HepG2 (cell line): Measurements from ENCODE around the gene FAM53B. TPM values are rescaled to one million over a fixed set of nuclear protein-coding genes. Genes with fewer than 3 reads are reported as not detected.
A peak's percentile ranks its signal among the peaks of the same experiment; 100 is the strongest.

Experiments
- ATAC-seq: fragments of 200-7000 bp; cut with Tn5 transposase; 3 replicates; pipeline ENCODE4 v1.9.1; 2020; ENCODE audit warnings: mild to moderate bottlenecking, moderate library complexity
- BruUV-seq: library from RNA; stranded (reverse); fragments of 400-500 nt; replicated peaks from 2 replicates; lab custom pipeline; 2021; lab: Mats Ljungman, UMichigan
- CTCF ChIA-PET: fragments of 300-600 bp; formaldehyde crosslinking; extraction: SDS; loops from one replicate; lab custom pipeline; 2021; ENCODE audit warnings: low total read pairs, inconsistent platforms, low intra/inter-chr PET ratio; lab: Yijun Ruan, JAX
- POLR2A ChIA-PET: fragments of 350-600 bp; sonication (Branson Sonifier 250); formaldehyde crosslinking; loops from one replicate; lab custom pipeline; 2020; ENCODE audit warnings: antibody characterized with exemption, inconsistent platforms; lab: Yijun Ruan, JAX
- DNase-seq: peaks from one replicate; pipeline ENCODE4 v3.0.0-alpha.2; 2015; ENCODE audit warnings: low spot score
- FAIRE-seq: peaks from 3 replicates; lab custom pipeline; 2011; peaks lifted over from hg19 to GRCh38; lab: Jason Lieb, UNC
- H2AFZ ChIP-seq: one replicate; pipeline ENCODE4 v1.6.1; 2011; ENCODE audit warnings: low read length, inconsistent platforms
- H3K27ac ChIP-seq: fragments of 300-600 bp; 3 replicates; pipeline ENCODE4 v1.8.0; 2011; ENCODE audit warnings: mixed run types, mild to moderate bottlenecking, mixed read lengths, low read length, inconsistent platforms; ENCODE audit not compliant: insufficient read depth; ENCODE audit errors: extremely low read length
- H3K27me3 ChIP-seq, 2 experiments: fragments of 200-600 bp in 1 of 2; 2 replicates in 1 of 2; 3 replicates in 1 of 2; pipeline versions ENCODE4 v1.6.0 to v1.8.0; 2011; ENCODE audit warnings: low read length in 2 of 2, mild to moderate bottlenecking in 2 of 2, moderate library complexity in 2 of 2, inconsistent platforms in 1 of 2; ENCODE audit not compliant: insufficient read depth in 2 of 2, control insufficient read depth in 1 of 2
- H3K36me3 ChIP-seq, 2 experiments: fragments of 200-600 bp in 1 of 2; replicated peaks in 1 of 2; 2 replicates in 1 of 2; 3 replicates in 1 of 2; pipeline versions ENCODE4 v1.5.1 to v1.8.0; 2011; ENCODE audit warnings: low read length in 2 of 2, inconsistent platforms in 1 of 2; ENCODE audit not compliant: insufficient read depth in 2 of 2, control insufficient read depth in 1 of 2
- H3K4me1 ChIP-seq: 2 replicates; pipeline ENCODE4 v1.5.1; 2012; ENCODE audit warnings: low read length, inconsistent platforms; ENCODE audit not compliant: insufficient read depth
- H3K4me2 ChIP-seq: 2 replicates; pipeline ENCODE4 v1.6.0; 2011; ENCODE audit warnings: low read depth, low read length, inconsistent platforms
- H3K4me3 ChIP-seq, 3 experiments: fragments of 200-600 bp in 1 of 3; sonication (generic), shearing (Covaris generic) in 1 of 3; replicated peaks in 1 of 3; 2 replicates each; pipeline ENCODE4 v1.5.1; 2011 to 2016; ENCODE audit warnings: low read length in 3 of 3, inconsistent platforms in 2 of 3, low read depth in 2 of 3, mild to moderate bottlenecking in 2 of 3, control low read depth in 1 of 3, mixed read lengths in 1 of 3; ENCODE audit not compliant: insufficient read depth in 1 of 3
- H3K79me2 ChIP-seq: one replicate; pipeline ENCODE4 v1.6.1; 2011; ENCODE audit warnings: low read length, inconsistent platforms; ENCODE audit not compliant: insufficient read depth
- H3K9ac ChIP-seq: 2 replicates; pipeline ENCODE4 v1.6.0; 2011; ENCODE audit warnings: mild to moderate bottlenecking, low read depth, low read length, inconsistent platforms; ENCODE audit not compliant: insufficient read depth
- H3K9me3 ChIP-seq: 2 replicates; pipeline ENCODE4 v1.5.1; 2012; ENCODE audit warnings: mild to moderate bottlenecking, low read length
- H4K20me1 ChIP-seq: 2 replicates; pipeline ENCODE4 v1.6.0; 2011; ENCODE audit warnings: inconsistent platforms, mild to moderate bottlenecking, low read length, moderate library complexity; ENCODE audit not compliant: insufficient read depth
- ARNT2 ChIP-seq: sonication (generic); formaldehyde crosslinking; IDR thresholded peaks from 2 replicates; pipeline ENCODE4 v1.8.0; 2022; ENCODE audit warnings: mild to moderate bottlenecking, low read depth, missing genetic modification reagents, moderate library complexity
- HMGXB4 ChIP-seq, 2 experiments: sonication (generic) in 1 of 2; formaldehyde crosslinking in 1 of 2; IDR thresholded peaks; 2 replicates each; pipeline versions ENCODE4 v1.4.0 to v1.6.1; 2018 to 2020; ENCODE audit warnings: missing genetic modification reagents in 2 of 2, borderline replicate concordance in 1 of 2, low read depth in 1 of 2, mild to moderate bottlenecking in 1 of 2, missing biosample characterization in 1 of 2
- MXD1 ChIP-seq: sonication (generic); formaldehyde crosslinking; IDR thresholded peaks from 2 replicates; pipeline ENCODE4 v1.4.0; 2020; ENCODE audit warnings: mild to moderate bottlenecking, missing genetic modification reagents
- RNF219 ChIP-seq: sonication (generic); formaldehyde crosslinking; IDR thresholded peaks from 2 replicates; pipeline ENCODE4 v1.5.0; 2020; ENCODE audit warnings: mild to moderate bottlenecking, missing genetic modification reagents
- SRF ChIP-seq: IDR thresholded peaks from 2 replicates; pipeline ENCODE4 v1.6.1; 2011; ENCODE audit warnings: mild to moderate bottlenecking, low read depth, low read length, moderate library complexity
- ZBTB2 ChIP-seq: sonication (generic); formaldehyde crosslinking; IDR thresholded peaks from 2 replicates; pipeline ENCODE4 v1.8.0; 2022; ENCODE audit warnings: low read depth, missing genetic modification reagents
- ZNF207 ChIP-seq: fragments of 450-650 bp; IDR thresholded peaks from 2 replicates; pipeline ENCODE4 v1.6.1; 2016; ENCODE audit warnings: antibody characterized with exemption, borderline replicate concordance
- ZNF282 ChIP-seq: fragments of 450-650 bp; IDR thresholded peaks from 2 replicates; pipeline ENCODE4 v1.6.1; 2018; ENCODE audit not compliant: partially characterized antibody
- ZNF570 ChIP-seq: sonication (generic); formaldehyde crosslinking; IDR thresholded peaks from 2 replicates; pipeline ENCODE4 v1.4.0; 2020; ENCODE audit warnings: mild to moderate bottlenecking, missing genetic modification reagents, borderline replicate concordance
- ZNF607 ChIP-seq: sonication (generic); formaldehyde crosslinking; IDR thresholded peaks from 2 replicates; pipeline ENCODE4 v1.5.1; 2020; ENCODE audit warnings: missing genetic modification reagents, mild to moderate bottlenecking, borderline replicate concordance
- ZNF672 ChIP-seq: sonication (generic); formaldehyde crosslinking; IDR thresholded peaks from 2 replicates; pipeline ENCODE4 v1.8.1; 2022; ENCODE audit warnings: missing genetic modification reagents
- ZNF687 ChIP-seq: sonication (generic); formaldehyde crosslinking; IDR thresholded peaks from 2 replicates; pipeline ENCODE4 v1.5.1; 2020; ENCODE audit warnings: mild to moderate bottlenecking, missing genetic modification reagents, moderate library complexity
- ZNF850 ChIP-seq: sonication (generic); formaldehyde crosslinking; conservative IDR thresholded peaks from 2 replicates; pipeline ENCODE4 v1.9.0; 2021; ENCODE audit warnings: mild to moderate bottlenecking, missing genetic modification reagents
- WGBS: methylation state at CpG from one replicate; pipeline ENCODE4 v1.1.6; 2017; ENCODE audit warnings: low lambda C conversion rate; 5-methylcytosine and 5-hydroxymethylcytosine counted together
- in situ Hi-C: cut with HindIII; loops from 2 replicates; pipeline ENCODE4 v1.10.0; 2017; ENCODE audit warnings: low pct_unique_long_range_greater_than_20kb; ENCODE audit not compliant: extremely low pct_ligation_motif_present
- intact Hi-C: fragments of 100-400 bp; cut with micrococcal nuclease; formaldehyde crosslinking; loops from one replicate; pipeline ENCODE4 v1.10.0; 2022; ENCODE audit not compliant: unreplicated experiment
- polyA plus RNA-seq, 8 experiments: library from polyadenylated mRNA; depleted of rRNA in 3 of 8; stranded (reverse) in 7 of 8; unstranded in 1 of 8; fragments of >200 nt; fragmentation: Illumina TruSeq in 4 of 8; extraction: Trizol in 4 of 8; gene quantifications; 2 replicates each; pipeline versions ENCODE4 v1.2.1 to v1.2.3, GENCODE V29; 2011 to 2016; ENCODE audit warnings: low read depth in 4 of 8, missing spikeins in 1 of 8, mixed read lengths in 1 of 8; ENCODE audit not compliant: insufficient read depth in 1 of 8
- total RNA-seq, 5 experiments: library from RNA; depleted of rRNA; stranded (reverse); fragments of >200 nt; fragmentation: Illumina TruSeq; extraction: Trizol; gene quantifications; 2 replicates each; pipeline ENCODE4 v1.2.3, GENCODE V29; 2016; ENCODE audit warnings: low read depth in 1 of 5

The FAM53B gene
- total and polyA plus RNA-seq, 2 of the 13 experiments (the other 11 are each of a cell fraction or from before 2014, with no cell fraction given): 6.4 to 19.3 TPM

- Histone ChIP-seq H3K4me1 (peaks cover 54% of the 10 kb centered on the region), H2AFZ (no peak overlapping the region), H3K9me3 (no peaks in the 10 kb centered on the region), H3K9ac (no peak overlapping the region), H3K4me3 (peak overlapping the region in 1 of 3 experiments; percentile 31; a peak in 1 of 6 replicates), H3K79me2 (no peaks in the 10 kb centered on the region), H3K27me3 (no peaks in the 10 kb centered on the region), H3K4me2 (peak overlapping the region; percentile 54; the same call in 1 of the 2 replicates), H4K20me1 (no peaks in the 10 kb centered on the region), H3K36me3 (no peaks in the 10 kb centered on the region), H3K27ac (no peak overlapping the region)
- 87% methylated on average over 4 of the region's 12 CpGs for WGBS
- ATAC-seq (no peak), FAIRE-seq (no peak), DNase-seq (no peak)
- intact Hi-C loops: no loop called here
- ChIA-PET POLR2A (interaction anchor here (1.6 kb wide), 1 partner anchor 13 kb away, joined by 5 read pairs; no protein-coding TSS in a partner anchor), CTCF (no interaction called here)
- BruUV-seq: no TSS peak
- in situ Hi-C loops: no loop called here
- TF ChIP-seq ARNT2 (no peak), ZBTB2 (CRISPR knock-in tag) (no peak), RNF219 (CRISPR knock-in tag) (no peak), ZNF687 (no peak), SRF (no peak), ZNF570 (CRISPR knock-in tag) (no peak), ZNF207 (no peak), MXD1 (CRISPR knock-in tag) (no peak), ZNF850 (CRISPR knock-in tag) (no peak), HMGXB4 (CRISPR knock-in tag; IDR thresholded peaks at IDR 0.05; ENCODE audit: borderline replicate concordance in 1 of 2, low read depth in 1 of 2) (no peak), ZNF282 (no peak), ZNF672 (CRISPR knock-in tag) (no peak), ZNF607 (CRISPR knock-in tag) (no peak)
Observed at GRCh38 chr10:124602646-124603365, 141.4 kb downstream of the FAM53B start.
